ENCODE data around the gene PRKAG2. TPM values are rescaled to one million over a fixed set of nuclear protein-coding genes. Genes with fewer than 3 reads are reported as not detected.
A peak's percentile ranks its signal among the peaks of the same experiment; 100 is the strongest.

The PRKAG2 gene
- total RNA-seq, 2 donors from 2014 or later, result 41.3 to 51.8 TPM

DNA sequence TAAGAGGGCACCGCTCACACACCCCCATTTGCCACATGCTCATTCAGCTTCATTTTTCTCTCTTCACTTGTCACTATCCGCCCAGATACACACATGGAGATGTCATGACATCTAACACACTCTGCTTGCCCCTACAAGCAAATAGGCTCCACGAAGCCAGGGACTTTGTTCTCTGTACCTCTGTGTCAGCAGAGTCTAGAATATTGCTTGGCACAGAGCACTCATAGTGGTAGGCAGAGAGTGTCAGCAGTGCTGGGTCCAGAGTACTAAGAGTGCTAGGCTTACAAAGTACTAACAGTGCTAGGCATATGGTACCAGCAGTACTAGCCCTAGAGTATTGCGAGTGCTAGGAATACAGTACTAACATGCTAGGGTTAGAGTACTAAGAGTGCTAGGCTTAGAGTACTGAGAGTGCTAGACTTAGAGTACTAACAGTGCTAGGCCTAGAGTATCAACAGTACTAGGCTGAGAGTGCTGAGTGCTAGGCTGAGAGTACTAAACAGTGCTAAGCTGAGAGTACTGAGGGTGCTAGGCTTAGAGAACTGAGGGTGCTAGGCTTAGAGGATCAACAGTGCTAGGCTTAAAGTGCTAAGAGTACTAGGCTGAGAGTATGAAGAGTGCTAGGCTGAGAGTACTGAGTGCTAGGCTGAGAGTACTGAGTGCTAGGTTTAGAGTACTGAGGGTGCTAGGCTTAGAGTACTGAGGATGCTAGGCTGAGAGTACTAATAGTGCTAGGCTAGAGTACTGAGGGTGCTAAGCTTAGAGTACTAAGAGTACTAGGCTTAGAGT lies 166.1 kb downstream of the PRKAG2 start:
- no peaks in the 10 kb centered on the region for H3K9me3 ChIP-seq (ENCODE audit: control insufficient read depth, low read length, poor library complexity, severe bottlenecking)
- Mint-ChIP-seq H3K4me1 (peaks cover 12% of the 10 kb centered on the region), H3K27me3 (no peaks in the 10 kb centered on the region), H3K36me3 (ENCODE audit: low read depth) (peaks cover 5% of the 10 kb centered on the region), H3K27ac (no peak overlapping the region), H3K4me3 (no peak overlapping the region)
- ATAC-seq (no peak), DNase-seq (no peak)

DNA sequence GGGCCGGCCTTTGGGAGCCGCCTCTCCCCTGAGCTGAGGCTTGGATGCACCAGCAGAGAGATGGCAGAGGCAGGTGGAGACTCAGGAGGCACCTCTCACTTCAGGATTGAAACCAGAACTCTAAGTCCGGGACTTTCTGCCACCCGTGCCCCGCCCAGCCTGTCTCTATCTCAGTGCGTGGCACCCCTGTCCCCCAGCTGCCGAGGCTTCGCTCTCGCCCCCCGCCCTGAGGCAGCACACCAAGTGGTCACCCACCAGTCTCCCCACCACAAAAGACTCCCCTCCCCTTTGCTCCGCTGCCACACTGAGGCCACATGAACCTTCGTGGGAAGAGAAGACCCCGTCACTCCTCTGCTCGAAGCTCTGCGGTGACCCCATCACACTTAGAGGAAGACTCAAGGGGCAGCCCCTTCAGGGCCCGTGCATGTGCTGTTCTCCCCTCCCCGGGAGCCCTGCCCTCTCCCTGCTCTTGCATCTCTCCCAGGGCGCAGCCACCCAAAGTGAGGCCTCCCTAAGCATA lies 166.7 kb downstream of the PRKAG2 start:
- no peak overlapping the region for H3K27ac Mint-ChIP-seq
- DNase-seq (no peak), ATAC-seq (no peak)
- H3K36me3 Mint-ChIP-seq (ENCODE audit: low read depth), result peaks cover 5% of the 10 kb centered on the region
- H3K4me1 Mint-ChIP-seq, result peaks cover 15% of the 10 kb centered on the region
- H3K27me3 Mint-ChIP-seq, result no peaks in the 10 kb centered on the region
- H3K4me3 Mint-ChIP-seq, result no peak overlapping the region
- no peaks in the 10 kb centered on the region for H3K9me3 ChIP-seq (ENCODE audit: control insufficient read depth, low read length, poor library complexity, severe bottlenecking)

DNA sequence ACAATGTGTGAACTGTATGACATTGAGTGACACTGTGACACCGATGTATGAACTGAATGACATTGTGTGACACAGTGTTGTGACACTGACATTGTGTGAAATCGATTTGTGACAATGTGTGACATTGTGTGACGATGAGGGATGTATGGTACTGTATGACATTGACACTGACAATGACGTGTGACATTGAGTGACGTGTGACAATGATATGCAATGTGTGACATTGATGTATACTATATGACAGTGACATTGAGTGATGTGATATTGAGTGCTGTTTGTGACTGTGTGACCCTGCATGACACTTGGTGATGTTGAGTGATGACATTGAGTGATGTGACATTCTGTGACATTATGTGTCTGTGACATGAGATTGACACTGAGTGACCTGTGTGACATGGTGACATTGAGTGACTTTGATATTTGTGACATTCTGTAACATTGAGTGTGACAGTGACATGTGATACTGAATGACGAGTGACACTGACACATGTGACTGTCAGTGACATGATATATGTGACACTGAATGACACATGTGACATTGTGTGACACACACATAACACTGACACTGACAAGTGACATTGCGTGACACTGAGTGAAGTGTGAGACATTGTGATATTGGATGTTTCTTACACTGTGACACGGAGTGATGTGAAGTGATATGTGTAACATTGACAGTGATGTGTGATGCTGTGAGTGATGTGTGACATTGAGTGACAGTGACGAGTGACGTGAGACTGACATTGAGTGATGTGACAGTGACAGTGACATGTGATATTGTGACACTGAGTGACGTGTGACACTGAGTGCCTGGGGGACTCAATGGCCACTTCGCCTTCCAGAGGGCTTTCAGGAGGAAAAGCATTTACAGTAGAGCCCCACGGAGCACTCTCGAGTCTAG lies 167.5 kb downstream of the PRKAG2 start:
- no peak overlapping the region for H3K4me3 Mint-ChIP-seq
- DNase-seq, result no peak
- H3K27ac Mint-ChIP-seq, result no peak overlapping the region
- ATAC-seq, result no peak
- no peaks in the 10 kb centered on the region for H3K9me3 ChIP-seq (ENCODE audit: control insufficient read depth, low read length, poor library complexity, severe bottlenecking)
- peaks cover 15% of the 10 kb centered on the region for H3K4me1 Mint-ChIP-seq
- H3K27me3 Mint-ChIP-seq, result no peaks in the 10 kb centered on the region
- peaks cover 5% of the 10 kb centered on the region for H3K36me3 Mint-ChIP-seq (ENCODE audit: low read depth)

DNA sequence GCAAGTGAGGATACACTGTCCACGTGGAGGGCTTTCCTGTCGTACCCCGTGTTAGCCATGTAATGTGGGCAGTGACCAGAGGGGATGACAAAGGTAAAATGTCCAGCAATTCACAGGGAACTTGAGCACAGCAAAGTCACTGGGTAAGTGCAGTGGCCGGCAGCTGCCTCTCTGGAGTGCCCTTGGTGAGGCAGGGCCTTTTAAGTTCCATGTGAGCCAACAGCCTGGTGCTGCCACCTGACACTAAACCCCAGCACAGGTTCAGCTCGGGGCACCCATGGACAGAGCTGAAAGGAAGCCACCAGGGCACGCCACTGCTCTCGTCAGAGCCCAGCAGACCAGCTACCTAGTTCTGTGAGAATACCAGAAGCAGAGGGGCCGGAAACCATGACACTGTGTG lies 168.3 kb downstream of the PRKAG2 start:
- peaks cover 15% of the 10 kb centered on the region for H3K4me1 Mint-ChIP-seq
- H3K27ac Mint-ChIP-seq, result no peak overlapping the region
- H3K27me3 Mint-ChIP-seq, result no peaks in the 10 kb centered on the region
- no peak for ATAC-seq
- no peaks in the 10 kb centered on the region for H3K9me3 ChIP-seq (ENCODE audit: control insufficient read depth, low read length, poor library complexity, severe bottlenecking)
- H3K36me3 Mint-ChIP-seq (ENCODE audit: low read depth), result peaks cover 5% of the 10 kb centered on the region
- no peak overlapping the region for H3K4me3 Mint-ChIP-seq
- no peak for DNase-seq

DNA sequence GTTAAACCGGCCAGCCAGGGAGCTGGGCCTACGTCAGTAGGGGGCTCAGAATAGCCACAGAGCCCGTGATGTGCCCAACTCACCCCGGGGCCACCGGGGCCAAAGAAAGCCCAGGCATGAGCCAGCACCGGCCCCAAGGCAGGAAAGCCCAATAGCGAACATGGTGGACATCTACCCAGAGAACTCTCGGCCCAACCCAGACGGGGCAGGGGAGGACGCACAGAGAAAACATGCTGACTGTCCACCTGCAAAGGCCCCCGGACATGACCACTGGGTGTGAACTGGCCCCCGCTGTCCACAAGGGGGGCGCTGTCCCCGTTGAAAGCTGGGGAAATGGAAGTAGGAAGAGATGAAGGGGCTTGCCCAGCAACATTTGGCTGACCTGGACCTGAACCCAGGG lies 169.2 kb downstream of the PRKAG2 start:
- Mint-ChIP-seq H3K4me1 (peaks cover 15% of the 10 kb centered on the region), H3K36me3 (ENCODE audit: low read depth) (peaks cover 5% of the 10 kb centered on the region), H3K27ac (no peak overlapping the region), H3K4me3 (no peak overlapping the region), H3K27me3 (no peaks in the 10 kb centered on the region)
- ATAC-seq (no peak), DNase-seq (no peak)
- no peaks in the 10 kb centered on the region for H3K9me3 ChIP-seq (ENCODE audit: control insufficient read depth, low read length, poor library complexity, severe bottlenecking)

DNA sequence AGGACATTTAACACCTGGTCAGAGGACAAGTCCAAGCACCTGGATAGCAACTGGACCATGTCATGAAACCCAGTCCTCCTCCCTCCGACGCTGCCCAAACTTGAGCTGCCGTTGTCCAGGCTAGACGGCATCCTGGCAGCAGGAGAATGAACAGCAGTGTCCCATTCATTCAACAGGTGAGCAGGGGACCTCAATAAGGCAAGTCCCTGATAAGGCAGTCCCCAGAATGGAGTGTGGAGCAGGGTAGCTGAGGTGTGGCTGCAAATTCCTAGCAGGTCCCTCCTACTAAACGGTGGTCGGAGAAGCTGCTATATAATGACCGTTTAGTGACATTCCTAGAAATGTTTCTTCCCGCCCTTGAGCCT lies 169.8 kb downstream of the PRKAG2 start:
- H3K4me1 Mint-ChIP-seq, result peaks cover 11% of the 10 kb centered on the region
- H3K27ac Mint-ChIP-seq, result no peak overlapping the region
- no peaks in the 10 kb centered on the region for H3K27me3 Mint-ChIP-seq
- ATAC-seq (no peak), DNase-seq (no peak)
- H3K36me3 Mint-ChIP-seq (ENCODE audit: low read depth), result peaks cover 5% of the 10 kb centered on the region
- no peak overlapping the region for H3K4me3 Mint-ChIP-seq
- H3K9me3 ChIP-seq (ENCODE audit: control insufficient read depth, low read length, poor library complexity, severe bottlenecking), result no peaks in the 10 kb centered on the region

DNA sequence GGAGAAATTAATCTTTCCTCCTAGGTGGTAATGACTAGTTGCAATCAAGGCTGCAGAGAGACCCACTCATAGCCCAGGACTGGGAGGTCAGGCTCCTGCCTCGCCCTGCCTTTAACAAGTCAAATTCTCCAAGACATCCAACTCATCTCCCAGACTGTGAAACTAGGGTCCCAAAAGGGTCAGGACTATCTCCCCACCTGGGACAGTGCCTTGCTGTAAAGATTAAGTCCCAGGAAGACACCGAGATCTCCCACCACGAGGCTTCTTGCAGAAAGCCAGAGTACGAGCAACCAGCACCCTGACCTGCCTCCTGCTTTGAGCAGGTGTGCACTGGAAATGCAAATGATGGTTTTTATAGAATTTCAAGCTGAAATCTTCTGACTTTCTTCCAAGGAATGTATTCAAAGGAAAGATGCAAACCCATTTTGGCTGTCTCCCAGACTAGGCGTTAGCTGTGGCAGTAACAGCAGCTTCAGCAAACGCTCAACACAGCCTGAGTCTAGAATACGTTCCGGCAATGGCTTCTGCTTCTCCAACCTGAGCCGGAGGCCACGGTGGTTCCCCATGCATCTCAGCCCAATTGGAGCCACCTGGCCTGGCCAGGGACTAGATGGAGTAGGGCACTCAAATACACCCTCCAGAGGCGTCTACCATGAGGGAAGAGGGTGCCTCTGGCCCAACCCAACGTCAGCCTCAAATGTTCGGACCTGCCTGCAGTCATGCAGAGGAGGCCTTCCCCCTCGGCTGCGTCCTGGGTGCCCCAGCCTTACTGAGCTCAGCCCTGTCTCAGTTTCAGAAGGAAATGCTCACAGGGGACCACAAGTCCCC lies 170.4 kb downstream of the PRKAG2 start:
- H3K36me3 Mint-ChIP-seq (ENCODE audit: low read depth), result peaks cover 5% of the 10 kb centered on the region
- H3K9me3 ChIP-seq (ENCODE audit: control insufficient read depth, low read length, poor library complexity, severe bottlenecking), result no peaks in the 10 kb centered on the region
- no peak for DNase-seq
- H3K4me3 Mint-ChIP-seq, result no peak overlapping the region
- no peak overlapping the region for H3K27ac Mint-ChIP-seq
- no peaks in the 10 kb centered on the region for H3K27me3 Mint-ChIP-seq
- no peak for ATAC-seq
- peaks cover 13% of the 10 kb centered on the region for H3K4me1 Mint-ChIP-seq

DNA sequence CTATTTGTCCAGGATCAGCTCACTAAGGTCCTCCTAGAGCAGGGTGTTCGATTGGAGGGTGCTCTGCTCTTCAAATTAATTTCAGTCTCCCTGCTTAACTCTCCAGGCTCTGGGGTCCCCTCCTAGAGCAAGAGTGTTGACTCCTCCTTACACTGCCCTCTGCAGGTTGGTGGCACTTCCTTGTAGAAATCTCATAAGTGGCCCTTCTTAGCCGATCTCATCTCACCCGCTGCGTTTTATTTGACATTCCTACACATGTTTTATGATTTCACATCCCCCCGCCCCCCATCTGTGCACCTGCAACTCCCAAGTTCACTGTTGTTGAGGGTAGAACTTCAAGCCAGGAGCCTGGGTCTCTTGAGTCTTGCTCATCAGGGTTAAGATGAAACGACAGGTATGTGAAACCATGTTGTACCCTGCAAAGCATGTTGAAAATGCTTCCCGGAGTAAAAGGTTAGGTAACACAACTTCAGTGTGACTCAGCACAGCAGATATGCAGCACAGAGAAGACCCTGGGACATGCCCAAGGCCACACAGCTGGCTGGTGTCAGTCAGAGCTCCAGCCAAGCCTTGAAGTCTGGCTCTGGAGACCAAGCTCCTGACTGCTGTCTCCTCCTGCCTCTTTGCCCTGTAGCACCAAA lies 171.2 kb downstream of the PRKAG2 start:
- no peaks in the 10 kb centered on the region for H3K9me3 ChIP-seq (ENCODE audit: control insufficient read depth, low read length, poor library complexity, severe bottlenecking)
- DNase-seq (no peak), ATAC-seq (no peak)
- H3K27me3 Mint-ChIP-seq, result no peaks in the 10 kb centered on the region
- peaks cover 5% of the 10 kb centered on the region for H3K36me3 Mint-ChIP-seq (ENCODE audit: low read depth)
- H3K4me1 Mint-ChIP-seq, result peaks cover 15% of the 10 kb centered on the region
- H3K4me3 Mint-ChIP-seq, result no peak overlapping the region
- peak overlapping the region; percentile 14 for H3K27ac Mint-ChIP-seq

DNA sequence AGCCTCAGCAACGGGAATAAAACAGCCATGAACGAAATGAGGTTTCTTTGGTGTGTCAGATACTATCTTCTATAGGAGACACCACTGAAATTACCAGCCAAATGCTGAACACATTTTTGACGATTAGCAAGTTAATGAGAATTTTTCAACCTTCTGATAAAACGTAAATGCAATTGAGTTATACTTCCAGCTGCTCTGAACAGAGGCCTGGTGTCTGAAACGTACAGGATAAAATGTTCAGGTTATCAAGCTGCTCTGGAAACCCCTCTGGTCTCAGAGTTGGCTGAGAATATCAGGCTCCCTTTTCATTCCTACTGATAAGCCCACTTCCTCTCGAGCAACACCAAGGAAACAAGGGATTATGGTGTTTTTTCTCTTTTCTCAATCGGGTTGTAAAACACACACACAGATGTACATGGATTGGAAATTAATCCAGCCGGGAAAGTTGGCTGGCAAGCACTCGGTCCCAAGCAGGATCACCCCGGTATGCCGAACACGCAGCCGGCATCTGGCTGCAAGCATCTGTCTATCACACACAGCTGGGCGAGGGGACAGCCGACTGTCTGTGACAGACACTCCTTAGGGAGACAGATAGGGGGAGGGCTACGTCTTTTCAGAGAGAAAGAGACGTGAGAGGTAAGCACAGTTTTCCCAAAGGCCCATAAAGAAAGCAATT lies 171.8 kb downstream of the PRKAG2 start:
- DNase-seq, result no peak
- no peak overlapping the region for H3K4me3 Mint-ChIP-seq
- H3K9me3 ChIP-seq (ENCODE audit: control insufficient read depth, low read length, poor library complexity, severe bottlenecking), result no peaks in the 10 kb centered on the region
- peaks cover 11% of the 10 kb centered on the region for H3K4me1 Mint-ChIP-seq
- no peaks in the 10 kb centered on the region for H3K27me3 Mint-ChIP-seq
- no peaks in the 10 kb centered on the region for H3K36me3 Mint-ChIP-seq (ENCODE audit: low read depth)
- H3K27ac Mint-ChIP-seq, result peak overlapping the region; percentile 14
- no peak for ATAC-seq

DNA sequence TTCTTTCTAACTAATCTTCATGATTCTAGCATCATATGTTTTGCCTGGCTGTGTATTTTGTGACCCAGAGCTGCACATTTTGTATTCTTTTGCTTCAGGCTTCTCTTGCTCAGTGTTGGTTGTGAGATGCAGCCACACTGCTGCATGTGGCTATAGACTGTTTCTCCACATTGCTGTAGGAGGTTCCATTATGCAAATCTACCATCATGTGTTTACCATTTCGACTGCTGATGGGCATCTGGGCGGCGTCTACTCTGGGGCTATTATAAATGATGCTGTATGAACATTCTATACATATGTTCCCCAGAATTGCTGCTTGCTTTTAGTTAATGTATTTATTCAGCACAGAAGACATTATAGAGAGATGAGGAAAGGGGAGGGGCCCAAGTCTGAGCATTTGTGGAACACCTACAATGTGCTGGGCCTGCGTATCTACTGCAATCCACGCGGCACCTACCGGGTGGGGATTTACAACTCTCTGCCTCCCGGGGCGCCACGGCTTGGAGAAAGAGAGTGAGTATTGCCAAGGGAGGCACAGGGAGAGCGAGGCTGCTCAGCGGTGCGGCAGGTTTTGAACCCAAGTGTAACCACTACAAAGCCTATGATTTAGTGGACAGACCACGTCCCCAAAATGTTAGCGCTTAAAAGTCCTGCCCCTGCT lies 172.5 kb downstream of the PRKAG2 start:
- peaks cover 17% of the 10 kb centered on the region for H3K4me1 Mint-ChIP-seq
- DNase-seq (no peak), ATAC-seq (no peak)
- H3K27me3 Mint-ChIP-seq, result no peaks in the 10 kb centered on the region
- H3K4me3 Mint-ChIP-seq, result no peak overlapping the region
- H3K27ac Mint-ChIP-seq, result no peak overlapping the region
- peaks cover 3% of the 10 kb centered on the region for H3K36me3 Mint-ChIP-seq (ENCODE audit: low read depth)
- no peaks in the 10 kb centered on the region for H3K9me3 ChIP-seq (ENCODE audit: control insufficient read depth, low read length, poor library complexity, severe bottlenecking)

DNA sequence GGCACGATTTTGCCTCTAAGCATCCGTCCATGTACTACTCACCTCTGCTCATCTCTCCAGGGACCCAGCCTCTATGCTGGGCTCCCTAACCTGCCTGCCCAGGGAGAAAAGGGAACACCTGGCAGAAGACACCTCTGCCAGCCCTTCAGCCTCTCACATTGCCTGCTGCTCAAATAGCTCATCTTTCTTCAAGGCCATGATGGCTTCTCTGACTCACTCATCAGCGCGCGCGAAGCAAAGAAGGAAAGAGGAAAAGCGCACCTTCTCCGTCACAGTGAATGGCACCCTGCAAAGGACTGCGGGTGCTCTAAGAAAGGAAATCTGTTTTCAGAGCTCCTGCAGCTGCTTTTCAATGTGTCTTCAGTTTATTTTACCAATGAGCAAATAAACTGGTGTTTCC lies 174.0 kb downstream of the PRKAG2 start:
- Mint-ChIP-seq H3K4me1 (peaks cover 19% of the 10 kb centered on the region), H3K4me3 (no peak overlapping the region), H3K27ac (peak overlapping the region; percentile 45), H3K27me3 (no peaks in the 10 kb centered on the region), H3K36me3 (ENCODE audit: low read depth) (peaks cover 3% of the 10 kb centered on the region)
- no peak for ATAC-seq
- no peak for DNase-seq
- no peaks in the 10 kb centered on the region for H3K9me3 ChIP-seq (ENCODE audit: control insufficient read depth, low read length, poor library complexity, severe bottlenecking)

Data from T-helper 17 cell (primary cell).